Measurements from ENCODE around the gene PGPEP1. TPM values are rescaled to one million over a fixed set of nuclear protein-coding genes. Genes with fewer than 3 reads are reported as not detected.
"Not testable (repeated sequence)": the region's sequence is repeated elsewhere in the genome, so short reads cannot be mapped to it uniquely, and the experiment has no call there.

The PGPEP1 gene
- total and polyA plus RNA-seq, 3 donors from 2014 or later = 10.8 to 16.2 (median 12.4) TPM

DNA sequence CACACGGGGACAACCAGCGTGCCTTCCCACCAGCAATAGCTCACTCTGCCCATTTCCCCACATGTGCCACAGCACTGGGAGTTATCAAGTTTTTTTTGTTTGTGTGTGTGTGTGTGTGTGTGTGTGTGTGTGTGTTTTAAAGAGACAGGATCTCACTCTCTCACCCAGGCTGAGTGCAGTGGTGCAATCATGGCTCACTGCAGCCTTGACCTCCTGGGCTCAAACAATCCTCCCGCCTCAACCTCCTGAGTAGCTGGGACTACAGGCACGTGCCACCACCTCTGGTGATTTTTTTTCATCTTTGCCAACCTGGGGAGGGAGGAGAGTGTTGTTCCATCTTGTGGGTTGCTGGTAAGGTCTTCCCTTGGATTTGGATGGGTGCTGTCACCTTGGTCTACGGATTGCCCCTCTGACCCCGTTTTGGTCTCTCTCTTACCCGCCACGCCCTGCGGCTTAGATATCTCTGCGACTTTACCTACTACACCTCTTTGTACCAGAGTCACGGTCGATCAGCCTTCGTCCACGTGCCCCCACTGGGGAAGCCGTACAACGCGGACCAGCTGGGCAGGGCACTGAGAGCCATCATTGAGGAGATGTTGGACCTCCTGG is 22.6 kb downstream of the PGPEP1 start:
- intact Hi-C loops (cut with DNase I; ENCODE audit: low total_unique reads) = no loop called here
- TF ChIP-seq POLR2A (IDR thresholded peaks at IDR 0.05) = no peak
- TF ChIP-seq, protein P1, sequence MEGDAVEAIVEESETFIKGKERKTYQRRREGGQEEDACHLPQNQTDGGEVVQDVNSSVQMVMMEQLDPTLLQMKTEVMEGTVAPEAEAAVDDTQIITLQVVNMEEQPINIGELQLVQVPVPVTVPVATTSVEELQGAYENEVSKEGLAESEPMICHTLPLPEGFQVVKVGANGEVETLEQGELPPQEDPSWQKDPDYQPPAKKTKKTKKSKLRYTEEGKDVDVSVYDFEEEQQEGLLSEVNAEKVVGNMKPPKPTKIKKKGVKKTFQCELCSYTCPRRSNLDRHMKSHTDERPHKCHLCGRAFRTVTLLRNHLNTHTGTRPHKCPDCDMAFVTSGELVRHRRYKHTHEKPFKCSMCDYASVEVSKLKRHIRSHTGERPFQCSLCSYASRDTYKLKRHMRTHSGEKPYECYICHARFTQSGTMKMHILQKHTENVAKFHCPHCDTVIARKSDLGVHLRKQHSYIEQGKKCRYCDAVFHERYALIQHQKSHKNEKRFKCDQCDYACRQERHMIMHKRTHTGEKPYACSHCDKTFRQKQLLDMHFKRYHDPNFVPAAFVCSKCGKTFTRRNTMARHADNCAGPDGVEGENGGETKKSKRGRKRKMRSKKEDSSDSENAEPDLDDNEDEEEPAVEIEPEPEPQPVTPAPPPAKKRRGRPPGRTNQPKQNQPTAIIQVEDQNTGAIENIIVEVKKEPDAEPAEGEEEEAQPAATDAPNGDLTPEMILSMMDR (IDR thresholded peaks at IDR 0.05) = no peak
- Histone ChIP-seq H3K9me3 (no peaks in the 10 kb centered on the region), H3K27ac (peak overlapping the region; percentile 80 to 86), H3K4me1 (peaks cover 26% of the 10 kb centered on the region), H3K4me3 (no peak overlapping the region), H3K36me3 (ENCODE audit: low read depth, missing control alignments) (no peaks in the 10 kb centered on the region), H3K27me3 (no peaks in the 10 kb centered on the region)
- WGBS, 2 donors = 89 to 92% methylated on average over 17 of the region's 17 CpGs
- no peak for DNase-seq

DNA sequence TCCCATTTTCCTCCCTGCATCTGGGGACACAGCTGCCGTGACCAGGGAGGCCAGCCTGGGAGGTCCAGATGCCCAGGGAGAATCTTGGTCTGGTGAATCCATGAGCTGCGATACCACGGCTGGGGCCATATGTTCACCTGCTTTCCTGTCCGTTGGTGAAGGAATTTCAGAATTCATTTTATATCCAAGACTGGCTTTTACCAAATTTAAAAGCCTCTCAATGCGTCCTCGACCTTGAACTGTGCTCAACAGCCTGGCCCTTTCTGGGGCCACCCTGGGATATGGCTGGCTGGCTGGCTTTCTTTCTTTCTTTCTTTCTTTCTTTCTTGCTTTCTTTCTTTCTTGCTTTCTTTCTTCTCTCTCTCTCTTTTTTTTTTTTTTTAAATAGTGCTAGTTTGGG is 23.4 kb downstream of the PGPEP1 start:
- H3K4me1 ChIP-seq = peaks cover 26% of the 10 kb centered on the region
- no peaks in the 10 kb centered on the region for H3K9me3 ChIP-seq
- no peaks in the 10 kb centered on the region for H3K36me3 ChIP-seq (ENCODE audit: low read depth, missing control alignments)
- H3K27ac ChIP-seq = peak overlapping the region; percentile 80 to 86
- H3K4me3 ChIP-seq = no peak overlapping the region
- DNase-seq = peak; percentile 38
- WGBS, 2 donors = 38 to 54% methylated on average over 6 of the region's 6 CpGs
- TF ChIP-seq POLR2A (IDR thresholded peaks at IDR 0.05) = no peak
- TF ChIP-seq, protein P1 (IDR thresholded peaks at IDR 0.05) = no peak
- intact Hi-C loops (cut with DNase I; ENCODE audit: low total_unique reads) = no loop called here
- H3K27me3 ChIP-seq = no peaks in the 10 kb centered on the region

DNA sequence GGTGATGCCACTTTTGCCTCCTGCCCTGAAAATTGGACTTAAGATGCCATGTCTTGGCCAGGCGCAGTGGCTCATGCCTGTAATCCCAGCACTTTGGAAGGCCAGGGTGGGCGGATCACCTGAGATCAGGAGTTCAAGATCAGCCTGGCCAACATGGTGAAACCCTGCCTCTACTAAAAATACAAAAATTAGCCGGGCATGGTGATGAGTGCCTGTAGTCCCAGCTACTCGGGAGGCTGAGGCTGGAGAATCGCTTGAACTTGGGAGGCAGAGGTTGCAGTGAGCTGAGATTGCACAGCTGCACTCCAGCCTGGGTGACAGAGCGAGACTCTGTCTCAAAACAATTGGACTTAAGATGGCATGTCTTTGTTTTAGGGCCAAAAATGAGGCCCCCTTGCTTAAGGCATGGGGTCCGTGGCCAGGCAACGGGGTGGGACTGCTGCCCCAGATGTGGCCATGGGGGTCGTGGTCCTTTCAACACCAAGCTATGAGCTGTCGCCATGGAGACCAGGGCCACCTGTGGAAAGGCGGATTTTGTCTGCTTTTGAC is 24.0 kb downstream of the PGPEP1 start:
- H3K36me3 ChIP-seq (ENCODE audit: low read depth, missing control alignments); H3K4me3 ChIP-seq; intact Hi-C loops (cut with DNase I; ENCODE audit: low total_unique reads); H3K27me3 ChIP-seq; H3K9me3 ChIP-seq; DNase-seq: not testable (repeated sequence)
- Histone ChIP-seq H3K4me1 (peaks cover 26% of the 10 kb centered on the region), H3K27ac (peak overlapping the region; percentile 80 to 86)
- 42 to 67% methylated on average over 9 to 11 of the region's 11 CpGs for WGBS, 2 donors

DNA sequence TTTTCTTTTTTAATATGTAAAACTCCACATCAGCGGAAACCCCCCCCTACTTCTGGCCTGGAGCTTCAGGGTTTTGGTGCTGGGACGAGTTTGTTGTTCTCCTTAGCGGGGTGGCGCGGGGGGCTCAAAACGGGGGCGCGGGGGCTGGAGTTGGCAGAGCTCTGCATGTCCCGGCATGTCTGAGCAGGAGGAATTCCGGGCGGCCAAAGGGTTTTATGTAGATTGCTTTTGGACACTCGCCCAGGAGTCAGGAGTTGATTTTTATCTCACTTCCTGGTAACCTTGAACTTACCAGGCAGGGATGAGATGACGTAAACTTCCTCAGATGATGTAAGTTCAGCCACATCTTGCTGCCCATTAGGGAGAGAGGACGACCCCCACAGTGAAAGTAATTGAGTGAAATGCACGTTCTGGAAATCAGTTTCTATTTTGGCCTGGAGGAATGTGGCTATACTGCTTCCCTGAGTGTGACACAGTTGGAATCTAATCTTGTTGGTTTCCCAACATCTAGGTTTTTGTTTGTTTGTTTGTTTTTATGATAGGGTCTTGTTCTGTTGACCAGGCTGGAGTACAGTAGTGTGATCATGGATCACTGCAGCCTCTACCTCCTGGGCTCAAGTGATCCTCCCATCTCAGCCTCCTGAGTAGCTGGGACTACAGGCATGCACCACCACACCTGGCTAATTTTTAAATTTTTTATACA is 24.6 kb downstream of the PGPEP1 start:
- intact Hi-C loops (cut with DNase I; ENCODE audit: low total_unique reads) = no loop called here
- Histone ChIP-seq H3K4me3 (no peak overlapping the region), H3K36me3 (ENCODE audit: low read depth, missing control alignments) (no peaks in the 10 kb centered on the region), H3K27me3 (no peaks in the 10 kb centered on the region), H3K4me1 (peaks cover 26% of the 10 kb centered on the region), H3K27ac (peak overlapping the region; percentile 80 to 86), H3K9me3 (no peaks in the 10 kb centered on the region)
- 24 to 26% methylated on average over 15 of the region's 15 CpGs for WGBS, 2 donors
- no peak for TF ChIP-seq POLR2A (IDR thresholded peaks at IDR 0.05)
- TF ChIP-seq, protein P1 (IDR thresholded peaks at IDR 0.05) = no peak
- DNase-seq = peak; percentile 88

DNA sequence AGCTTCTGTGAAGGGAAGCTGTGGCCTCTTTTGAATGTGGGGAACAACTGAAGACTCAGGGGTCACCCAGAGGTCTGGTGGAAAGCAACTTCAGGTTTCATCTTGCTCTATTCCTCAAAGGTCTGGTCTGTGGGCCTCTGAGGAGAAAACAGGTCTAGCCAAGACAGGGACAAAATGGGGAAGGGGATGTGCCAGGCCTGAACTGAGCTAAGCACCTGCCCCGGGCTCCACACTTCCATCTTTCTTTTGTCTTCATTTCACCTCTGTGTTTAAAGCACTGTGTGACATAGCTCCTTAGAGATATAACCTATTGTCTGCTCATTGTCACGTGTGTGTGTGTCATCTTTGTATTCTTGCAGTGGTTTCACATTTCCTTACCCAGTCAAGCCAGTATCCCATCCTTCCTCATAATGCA is 25.6 kb downstream of the PGPEP1 start:
- Histone ChIP-seq H3K4me1 (peaks cover 26% of the 10 kb centered on the region), H3K36me3 (ENCODE audit: low read depth, missing control alignments) (no peaks in the 10 kb centered on the region), H3K9me3 (no peaks in the 10 kb centered on the region), H3K4me3 (no peak overlapping the region), H3K27ac (peak overlapping the region in 1 of 2 donors; percentile 86), H3K27me3 (no peaks in the 10 kb centered on the region)
- intact Hi-C loops (cut with DNase I; ENCODE audit: low total_unique reads) = no loop called here
- no peak for DNase-seq
- WGBS, 2 donors = 89 to 91% methylated on average over 2 of the region's 2 CpGs
- TF ChIP-seq, protein P1 (IDR thresholded peaks at IDR 0.05) = no peak
- no peak for TF ChIP-seq POLR2A (IDR thresholded peaks at IDR 0.05)

Data from testis (tissue), 3 donors.